ENCODE measurements around the gene FGFBP1.

The FGFBP1 gene

GRCh38 chr4:15938640-15939039, at the start of gene FGFBP1:
TSS of gene FGFBP1 (minus strand) at chr4:15938740. CDS start at chr4:15936632, 2,108 bp downstream.
- no peaks in the 10 kb centered on the region for H3K36me3 ChIP-seq (ENCODE audit: control insufficient read depth in 1 of 2, insufficient read depth in 2 of 2, low read length in 2 of 2)
- no peaks in the 10 kb centered on the region for H3K9me3 ChIP-seq (ENCODE audit: control insufficient read depth in 1 of 2, low read length in 2 of 2)
- no peak within 1 kb of the TSS for H3K4me3 ChIP-seq (ENCODE audit: low read depth in 1 of 2, low read length in 2 of 2)
- H3K27ac ChIP-seq (ENCODE audit: low read length) = no peak within 1 kb of the TSS
- no peaks in the 10 kb centered on the region for H3K27me3 ChIP-seq (ENCODE audit: low read depth, low read length)
- H3K4me1 ChIP-seq (ENCODE audit: control insufficient read depth in 1 of 2, insufficient read depth in 2 of 2, low read length in 2 of 2) = no peaks in the 10 kb centered on the region

GRCh38 chr4:15988222-15988621, 49.7 kb upstream of the FGFBP1 start:
- no peak overlapping the region for H3K27ac ChIP-seq (ENCODE audit: low read length)
- no peaks in the 10 kb centered on the region for H3K36me3 ChIP-seq (ENCODE audit: control insufficient read depth in 1 of 2, insufficient read depth in 2 of 2, low read length in 2 of 2)
- no peaks in the 10 kb centered on the region for H3K4me1 ChIP-seq (ENCODE audit: control insufficient read depth in 1 of 2, insufficient read depth in 2 of 2, low read length in 2 of 2)
- no peaks in the 10 kb centered on the region for H3K27me3 ChIP-seq (ENCODE audit: low read depth, low read length)
- H3K4me3 ChIP-seq (ENCODE audit: low read depth in 1 of 2, low read length in 2 of 2) = no peak overlapping the region
- H3K9me3 ChIP-seq (ENCODE audit: control insufficient read depth in 1 of 2, low read length in 2 of 2) = no peaks in the 10 kb centered on the region

DNA sequence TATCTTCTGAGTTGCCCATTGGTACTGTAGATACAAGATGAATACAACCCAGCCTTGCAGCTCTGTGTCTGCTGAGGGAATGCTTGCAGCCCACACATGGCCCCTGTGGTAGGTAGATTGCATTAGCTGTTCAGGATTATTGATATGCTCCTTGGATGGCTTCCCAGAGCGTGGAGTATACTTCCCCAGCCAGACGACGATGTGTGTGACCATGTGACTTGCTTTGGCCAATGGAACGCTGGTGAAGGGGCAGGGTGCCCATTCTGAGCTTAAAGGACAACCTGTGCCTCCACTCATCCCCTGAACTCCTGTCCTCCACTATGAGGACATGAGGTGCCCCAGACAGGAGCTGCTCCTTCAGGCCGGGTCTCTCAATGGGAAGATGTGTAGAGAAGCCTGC, 48.4 kb upstream of the FGFBP1 start:
- H3K4me3 ChIP-seq (ENCODE audit: low read depth in 1 of 2, low read length in 2 of 2) = no peak overlapping the region
- H3K4me1 ChIP-seq (ENCODE audit: control insufficient read depth in 1 of 2, insufficient read depth in 2 of 2, low read length in 2 of 2) = no peaks in the 10 kb centered on the region
- H3K9me3 ChIP-seq (ENCODE audit: control insufficient read depth in 1 of 2, low read length in 2 of 2) = no peaks in the 10 kb centered on the region
- no peaks in the 10 kb centered on the region for H3K36me3 ChIP-seq (ENCODE audit: control insufficient read depth in 1 of 2, insufficient read depth in 2 of 2, low read length in 2 of 2)
- H3K27me3 ChIP-seq (ENCODE audit: low read depth, low read length) = no peaks in the 10 kb centered on the region
- no peak overlapping the region for H3K27ac ChIP-seq (ENCODE audit: low read length)

- Histone ChIP-seq H3K4me3 (ENCODE audit: low read depth in 1 of 2, low read length in 2 of 2) (no peak overlapping the region), H3K36me3 (ENCODE audit: control insufficient read depth in 1 of 2, insufficient read depth in 2 of 2, low read length in 2 of 2) (no peaks in the 10 kb centered on the region), H3K27ac (ENCODE audit: low read length) (no peak overlapping the region), H3K27me3 (ENCODE audit: low read depth, low read length) (no peaks in the 10 kb centered on the region), H3K9me3 (ENCODE audit: control insufficient read depth in 1 of 2, low read length in 2 of 2) (no peaks in the 10 kb centered on the region), H3K4me1 (ENCODE audit: control insufficient read depth in 1 of 2, insufficient read depth in 2 of 2, low read length in 2 of 2) (no peaks in the 10 kb centered on the region)
These were observed 45.1 kb upstream of the FGFBP1 start for GRCh38 chr4:15983610-15984009.

- no peak overlapping the region for H3K27ac ChIP-seq (ENCODE audit: low read length)
- no peaks in the 10 kb centered on the region for H3K36me3 ChIP-seq (ENCODE audit: control insufficient read depth in 1 of 2, insufficient read depth in 2 of 2, low read length in 2 of 2)
- no peaks in the 10 kb centered on the region for H3K9me3 ChIP-seq (ENCODE audit: control insufficient read depth in 1 of 2, low read length in 2 of 2)
- H3K27me3 ChIP-seq (ENCODE audit: low read depth, low read length) = no peaks in the 10 kb centered on the region
- no peaks in the 10 kb centered on the region for H3K4me1 ChIP-seq (ENCODE audit: control insufficient read depth in 1 of 2, insufficient read depth in 2 of 2, low read length in 2 of 2)
- H3K4me3 ChIP-seq (ENCODE audit: low read depth in 1 of 2, low read length in 2 of 2) = no peak overlapping the region
These were observed 44.4 kb upstream of the FGFBP1 start for GRCh38 chr4:15982842-15983524.

- Histone ChIP-seq H3K9me3 (ENCODE audit: control insufficient read depth in 1 of 2, low read length in 2 of 2) (no peaks in the 10 kb centered on the region), H3K4me1 (ENCODE audit: control insufficient read depth in 1 of 2, insufficient read depth in 2 of 2, low read length in 2 of 2) (no peaks in the 10 kb centered on the region), H3K4me3 (ENCODE audit: low read depth in 1 of 2, low read length in 2 of 2) (no peak overlapping the region), H3K27me3 (ENCODE audit: low read depth, low read length) (no peaks in the 10 kb centered on the region), H3K36me3 (ENCODE audit: control insufficient read depth in 1 of 2, insufficient read depth in 2 of 2, low read length in 2 of 2) (no peaks in the 10 kb centered on the region), H3K27ac (ENCODE audit: low read length) (no peak overlapping the region)
These were observed 38.2 kb upstream of the FGFBP1 start for GRCh38 chr4:15976456-15977447.

DNA sequence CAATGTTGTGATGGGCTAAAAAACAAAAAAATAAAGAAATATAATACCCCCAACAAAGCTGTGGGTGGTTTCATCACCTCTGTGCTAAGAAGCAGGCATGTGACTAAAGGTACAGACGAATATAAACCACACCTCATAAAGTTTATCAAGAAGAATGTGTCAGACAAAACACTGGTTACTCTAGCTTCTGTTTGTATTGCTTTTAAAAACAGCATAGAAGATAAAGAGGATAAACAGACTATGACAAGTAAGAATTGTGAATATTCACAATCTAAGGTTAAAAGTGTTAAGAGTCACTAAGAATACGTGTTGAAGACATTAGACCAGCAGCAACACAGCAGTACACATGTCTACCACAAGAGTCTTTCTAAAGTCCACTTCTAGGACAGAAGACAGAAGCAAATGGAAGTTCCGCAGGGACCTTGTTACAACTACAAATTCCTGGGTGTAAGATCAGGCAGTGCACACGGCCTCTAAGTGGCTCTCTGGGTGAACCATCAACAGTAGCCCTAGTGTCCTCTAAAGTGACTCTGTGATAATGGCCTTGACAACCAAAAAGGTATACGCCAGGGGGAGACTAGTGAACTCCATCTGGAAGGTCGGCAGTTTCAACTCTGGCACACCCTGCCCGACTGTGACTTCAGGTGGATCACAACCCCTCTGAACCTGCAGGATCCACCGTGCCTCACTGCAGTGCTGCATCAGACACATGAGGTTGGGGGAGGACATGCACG, 32.7 kb upstream of the FGFBP1 start:
- Histone ChIP-seq H3K27ac (ENCODE audit: low read length) (no peak overlapping the region), H3K4me3 (ENCODE audit: low read depth in 1 of 2, low read length in 2 of 2) (no peak overlapping the region), H3K9me3 (ENCODE audit: control insufficient read depth in 1 of 2, low read length in 2 of 2) (no peaks in the 10 kb centered on the region), H3K27me3 (ENCODE audit: low read depth, low read length) (no peaks in the 10 kb centered on the region), H3K36me3 (ENCODE audit: control insufficient read depth in 1 of 2, insufficient read depth in 2 of 2, low read length in 2 of 2) (no peaks in the 10 kb centered on the region), H3K4me1 (ENCODE audit: control insufficient read depth in 1 of 2, insufficient read depth in 2 of 2, low read length in 2 of 2) (no peaks in the 10 kb centered on the region)

GRCh38 chr4:15968551-15969300, 30.2 kb upstream of the FGFBP1 start:
- Histone ChIP-seq H3K27me3 (ENCODE audit: low read depth, low read length) (no peaks in the 10 kb centered on the region), H3K9me3 (ENCODE audit: control insufficient read depth in 1 of 2, low read length in 2 of 2) (no peaks in the 10 kb centered on the region), H3K36me3 (ENCODE audit: control insufficient read depth in 1 of 2, insufficient read depth in 2 of 2, low read length in 2 of 2) (no peaks in the 10 kb centered on the region), H3K4me3 (ENCODE audit: low read depth in 1 of 2, low read length in 2 of 2) (no peak overlapping the region), H3K27ac (ENCODE audit: low read length) (no peak overlapping the region), H3K4me1 (ENCODE audit: control insufficient read depth in 1 of 2, insufficient read depth in 2 of 2, low read length in 2 of 2) (peaks cover 0 to under 1% of the 10 kb centered on the region in 2 donors)

GRCh38 chr4:15965325-15965724, 26.8 kb upstream of the FGFBP1 start:
- no peaks in the 10 kb centered on the region for H3K27me3 ChIP-seq (ENCODE audit: low read depth, low read length)
- H3K36me3 ChIP-seq (ENCODE audit: control insufficient read depth in 1 of 2, insufficient read depth in 2 of 2, low read length in 2 of 2) = no peaks in the 10 kb centered on the region
- no peak overlapping the region for H3K4me3 ChIP-seq (ENCODE audit: low read depth in 1 of 2, low read length in 2 of 2)

DNA sequence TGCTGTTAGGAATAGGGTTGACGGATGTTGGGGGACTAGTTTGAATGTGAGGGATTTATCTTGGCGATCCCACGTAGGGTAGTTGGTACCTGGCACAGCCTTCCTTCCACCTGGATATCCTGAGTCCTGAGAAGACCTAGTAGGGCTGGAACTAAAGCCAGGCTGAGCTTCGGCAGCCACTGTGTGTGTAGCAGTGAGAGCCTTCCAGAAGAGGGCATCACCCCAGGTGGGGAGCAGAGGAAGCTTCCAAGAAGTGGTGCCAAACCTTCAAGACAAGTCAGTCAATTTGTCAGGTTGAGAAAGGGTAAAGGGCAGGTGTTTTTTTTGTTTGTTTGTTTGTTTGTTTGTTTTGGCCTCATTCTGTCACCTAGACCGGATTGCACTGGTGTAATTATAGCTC, 25.6 kb upstream of the FGFBP1 start:
- Histone ChIP-seq H3K4me1 (ENCODE audit: control insufficient read depth in 1 of 2, insufficient read depth in 2 of 2, low read length in 2 of 2) (peaks cover 5 to 6% of the 10 kb centered on the region in 2 donors), H3K36me3 (ENCODE audit: control insufficient read depth in 1 of 2, insufficient read depth in 2 of 2, low read length in 2 of 2) (no peaks in the 10 kb centered on the region), H3K27ac (ENCODE audit: low read length) (no peak overlapping the region), H3K27me3 (ENCODE audit: low read depth, low read length) (no peaks in the 10 kb centered on the region), H3K9me3 (ENCODE audit: control insufficient read depth in 1 of 2, low read length in 2 of 2) (no peaks in the 10 kb centered on the region), H3K4me3 (ENCODE audit: low read depth in 1 of 2, low read length in 2 of 2) (no peak overlapping the region)

More at GRCh38 chr4:15965325-15965724, 26.8 kb upstream of the FGFBP1 start:
- Histone ChIP-seq H3K4me1 (ENCODE audit: control insufficient read depth in 1 of 2, insufficient read depth in 2 of 2, low read length in 2 of 2) (peaks cover 5 to 6% of the 10 kb centered on the region in 2 donors), H3K9me3 (ENCODE audit: control insufficient read depth in 1 of 2, low read length in 2 of 2) (no peaks in the 10 kb centered on the region), H3K27ac (ENCODE audit: low read length) (no peak overlapping the region)

All from muscle layer of duodenum (tissue), 2 donors.